ENCODE data around the gene ZNF507.

The ZNF507 gene

GRCh38 chr19:32345261-32346207 lies at the start of gene ZNF507:
Gene ZNF507 (plus strand): TSS chr19:32345610. CDS start chr19:32352831, 7,221 bp downstream.
- DNase-seq = peak; percentile 78

- no peak for DNase-seq
Measured at GRCh38 chr19:32296694-32297093, 48.7 kb upstream of the ZNF507 start.

GRCh38 chr19:32302778-32303177 lies 42.6 kb upstream of the ZNF507 start:
- DNase-seq = no peak

GRCh38 chr19:32303193-32303592 lies 42.2 kb upstream of the ZNF507 start:
- no peak for DNase-seq

- no peak for DNase-seq
Measured at GRCh38 chr19:32307591-32307990, 37.8 kb upstream of the ZNF507 start.

- DNase-seq = no peak
Measured at GRCh38 chr19:32308431-32309077, 36.9 kb upstream of the ZNF507 start.

GRCh38 chr19:32309711-32310390 lies 35.6 kb upstream of the ZNF507 start:
- DNase-seq = no peak

- no peak for DNase-seq
Measured at GRCh38 chr19:32311371-32311770, 34.0 kb upstream of the ZNF507 start.

GRCh38 chr19:32313569-32314265 lies 31.7 kb upstream of the ZNF507 start:
- DNase-seq = no peak

- no peak for DNase-seq
Measured at GRCh38 chr19:32316034-32316433, 29.4 kb upstream of the ZNF507 start.

GRCh38 chr19:32317086-32317485 lies 28.3 kb upstream of the ZNF507 start:
- no peak for DNase-seq

- no peak for DNase-seq
Measured at GRCh38 chr19:32318884-32319520, 26.4 kb upstream of the ZNF507 start.

- DNase-seq = no peak
Measured at GRCh38 chr19:32322541-32322940, 22.9 kb upstream of the ZNF507 start.

- DNase-seq = no peak
Measured at GRCh38 chr19:32324631-32325285, 20.7 kb upstream of the ZNF507 start.

GRCh38 chr19:32330213-32330857 lies 15.1 kb upstream of the ZNF507 start:
- no peak for DNase-seq

- DNase-seq = no peak
Measured at GRCh38 chr19:32333227-32333626, 12.2 kb upstream of the ZNF507 start.

GRCh38 chr19:32336259-32337083 lies 8.9 kb upstream of the ZNF507 start:
- no peak for DNase-seq

GRCh38 chr19:32337084-32337808 lies 8.2 kb upstream of the ZNF507 start:
- no peak for DNase-seq

GRCh38 chr19:32339423-32339822 lies 6.0 kb upstream of the ZNF507 start:
- DNase-seq = no peak
